Measurements from ENCODE around the gene MCOLN1.

MCOLN1 gene

DNA sequence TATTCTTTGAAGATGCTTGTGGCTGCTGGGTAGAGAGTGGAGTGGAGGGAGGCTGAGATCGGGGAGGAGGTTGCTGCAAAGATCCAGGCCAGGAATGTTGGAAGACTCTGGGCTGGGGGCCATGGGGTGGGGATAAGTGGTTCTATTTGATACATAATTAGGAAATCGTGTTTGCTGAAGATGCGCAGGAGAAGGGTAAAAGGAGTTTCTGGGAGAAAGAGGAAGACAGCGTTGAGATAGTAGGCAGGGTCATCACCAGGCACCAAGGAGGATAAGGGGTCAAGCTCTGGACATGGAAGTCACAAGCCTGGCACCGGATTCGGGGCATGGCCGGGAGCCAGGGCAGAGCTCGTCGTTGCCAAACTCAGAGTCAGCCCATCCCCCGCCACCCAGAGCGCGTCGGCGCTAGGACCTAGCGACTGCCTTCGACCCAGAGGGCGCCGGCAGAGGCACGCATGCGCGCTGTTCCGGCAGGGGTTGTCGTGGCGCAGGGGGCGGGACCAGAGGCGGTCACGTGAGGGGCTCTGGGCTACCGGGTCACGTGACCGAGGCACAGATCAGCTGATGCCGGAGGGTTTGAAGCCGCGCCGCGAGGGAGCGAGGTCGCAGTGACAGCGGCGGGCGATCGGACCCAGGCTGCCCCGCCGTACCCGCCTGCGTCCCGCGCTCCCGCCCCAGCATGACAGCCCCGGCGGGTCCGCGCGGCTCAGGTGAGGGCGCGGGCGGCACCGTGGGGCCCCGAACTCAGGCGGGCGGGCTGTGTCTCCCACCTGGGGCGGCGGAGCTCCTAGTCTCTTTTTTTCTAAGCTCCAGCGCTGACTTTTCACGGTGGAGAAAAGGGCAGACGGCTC, at the start of gene MCOLN1:
MCOLN1 (plus strand) TSS at position 553 of the 851 bp plus-strand sequence; CDS start at position 680, 127 bp downstream.
- DNase-seq = peak; percentile 96

DNA sequence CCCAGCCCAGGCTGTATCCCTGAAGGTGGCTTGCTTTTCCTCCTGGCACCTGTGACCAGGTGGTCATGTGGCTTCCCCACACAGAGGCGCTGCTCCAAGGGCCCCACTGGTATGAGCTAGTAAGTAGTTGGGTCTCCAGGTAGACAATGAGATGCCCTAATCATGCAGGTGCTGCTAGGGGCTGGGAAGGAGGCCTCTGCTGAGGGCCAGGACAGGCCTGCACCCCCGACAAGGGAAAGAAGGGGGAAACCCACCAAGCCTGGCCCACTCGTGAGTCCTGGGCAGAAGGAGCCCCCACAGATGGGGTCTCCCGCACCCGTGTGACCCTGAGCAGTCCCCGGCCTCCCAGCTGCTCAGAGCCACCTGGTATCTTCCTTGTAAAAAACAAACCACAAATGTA, 46.8 kb upstream of the MCOLN1 start:
- no peak for DNase-seq

DNA sequence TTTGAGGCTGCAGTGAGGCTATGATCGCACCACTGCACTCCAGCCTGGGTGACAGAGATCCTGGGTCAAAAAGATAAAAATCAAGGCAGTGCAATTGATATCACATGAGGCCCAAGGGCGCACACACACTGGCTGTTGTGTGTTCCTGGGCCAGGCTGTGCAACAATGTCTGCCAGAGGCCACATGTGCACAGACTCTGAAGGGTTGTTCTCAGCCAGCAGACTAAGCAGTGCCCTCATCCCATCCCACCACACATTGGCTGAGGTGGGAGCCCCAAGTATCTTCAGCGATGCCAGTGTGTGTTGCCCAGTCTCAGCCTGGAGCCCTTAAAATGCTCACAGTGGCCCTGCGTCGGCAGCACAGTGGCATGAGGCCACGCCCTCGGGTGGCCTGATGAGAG, 46.2 kb upstream of the MCOLN1 start:
- DNase-seq = no peak

DNA sequence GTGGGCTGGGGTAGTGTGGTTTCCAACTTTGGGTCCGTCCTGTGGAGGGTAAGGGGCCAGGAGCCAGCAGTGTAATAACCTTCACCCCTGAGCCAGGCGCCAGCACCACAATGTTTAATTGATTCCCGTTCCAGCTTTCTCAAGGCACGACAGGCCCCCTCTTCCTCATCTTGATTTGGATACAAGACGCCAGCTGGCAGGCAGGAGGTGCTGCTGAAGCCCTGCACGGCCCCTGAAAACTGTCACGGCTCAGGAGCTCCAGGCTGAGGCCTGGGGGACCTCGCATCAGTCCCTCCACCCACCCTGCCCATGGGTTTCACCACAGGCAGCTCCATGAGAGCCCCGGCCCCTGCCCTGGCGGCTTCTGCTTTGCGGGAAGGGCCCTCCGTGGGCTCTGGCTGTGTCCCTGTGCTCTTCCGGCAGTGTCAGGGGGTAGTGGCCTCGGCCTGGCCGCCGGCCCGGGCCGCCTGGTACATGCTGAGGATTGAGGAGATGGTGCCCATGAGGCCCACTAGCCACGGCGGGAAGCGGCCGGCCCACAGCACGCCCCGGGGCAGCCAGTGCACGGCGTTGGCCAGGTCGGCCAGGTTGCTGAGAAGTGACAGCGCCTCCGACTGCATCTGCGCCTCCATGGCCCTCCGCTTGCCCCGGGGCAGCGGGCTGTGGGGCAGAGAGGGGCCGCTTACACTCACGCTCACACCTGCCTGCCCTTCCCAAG, 45.5 kb upstream of the MCOLN1 start:
- DNase-seq = no peak

DNA sequence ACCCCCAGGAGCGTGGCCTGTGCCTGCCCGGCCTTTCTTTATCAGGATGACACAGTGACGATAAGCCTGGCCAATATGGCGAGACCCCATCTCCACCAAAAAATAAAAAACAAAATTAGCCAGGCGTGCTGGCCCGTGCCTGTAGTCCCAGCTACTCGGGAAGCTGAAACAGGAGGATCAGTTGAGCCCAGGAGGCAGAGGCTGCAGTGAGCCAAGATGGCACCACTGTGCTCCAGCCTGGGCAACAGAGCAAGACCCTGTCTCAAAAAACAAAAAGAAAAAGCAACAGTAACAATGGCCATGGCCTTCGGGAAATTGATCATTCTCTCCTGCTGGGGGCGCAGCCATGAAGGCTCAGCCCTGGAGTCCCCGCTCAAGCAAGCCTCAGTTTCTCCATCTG, 44.7 kb upstream of the MCOLN1 start:
- DNase-seq = no peak

DNA sequence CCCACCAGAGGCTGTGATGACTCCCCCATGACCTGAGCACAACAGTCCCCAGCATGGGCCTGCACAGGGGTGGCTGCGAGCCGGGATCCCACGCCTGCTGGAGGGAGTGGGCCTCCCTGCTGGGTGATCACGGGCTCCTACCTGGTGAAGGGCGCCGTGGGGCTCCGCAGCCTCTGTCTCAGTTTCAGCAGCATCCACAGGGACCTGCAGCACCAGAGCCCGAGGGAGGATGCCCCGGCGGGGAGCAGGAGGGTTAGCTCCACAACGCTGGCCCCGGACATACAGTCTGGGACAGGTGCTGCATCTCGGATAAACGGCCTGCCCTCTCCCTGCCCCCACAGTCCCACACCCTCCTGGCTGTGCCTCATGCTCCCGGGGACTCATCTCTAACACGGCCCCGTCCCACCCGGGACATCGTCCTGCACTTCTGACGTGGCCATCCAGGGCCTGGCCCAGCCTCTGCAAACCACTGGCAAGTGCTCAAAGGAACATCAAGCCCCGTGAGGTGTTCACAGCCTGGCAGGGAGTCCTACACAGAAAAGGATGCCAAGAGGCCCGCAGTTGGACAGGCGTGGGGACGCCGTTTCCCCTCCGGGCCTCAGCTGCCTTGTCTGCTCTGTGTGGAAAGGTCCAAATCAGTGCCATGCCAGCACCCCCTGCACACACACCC, 44.1 kb upstream of the MCOLN1 start:
- DNase-seq = no peak

DNA sequence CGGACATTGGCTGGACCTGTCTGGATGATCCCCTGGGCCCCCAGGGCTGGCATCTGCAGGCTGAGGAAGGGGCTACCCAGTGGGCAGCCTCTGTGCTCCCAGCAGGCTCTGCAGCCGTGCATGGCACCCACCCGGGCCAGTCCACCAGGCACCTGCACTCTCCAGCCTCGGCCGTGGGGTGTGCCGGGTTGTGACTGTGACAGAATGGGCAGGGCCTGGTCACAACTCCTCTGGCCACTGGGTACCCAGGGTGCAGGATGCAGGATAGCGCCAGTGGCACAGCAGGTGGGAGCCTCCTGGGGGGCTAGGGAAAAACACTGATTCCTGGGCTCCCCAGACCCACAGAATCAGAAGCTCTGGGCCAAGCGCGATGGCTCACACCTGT, 43.6 kb upstream of the MCOLN1 start:
- DNase-seq = no peak

DNA sequence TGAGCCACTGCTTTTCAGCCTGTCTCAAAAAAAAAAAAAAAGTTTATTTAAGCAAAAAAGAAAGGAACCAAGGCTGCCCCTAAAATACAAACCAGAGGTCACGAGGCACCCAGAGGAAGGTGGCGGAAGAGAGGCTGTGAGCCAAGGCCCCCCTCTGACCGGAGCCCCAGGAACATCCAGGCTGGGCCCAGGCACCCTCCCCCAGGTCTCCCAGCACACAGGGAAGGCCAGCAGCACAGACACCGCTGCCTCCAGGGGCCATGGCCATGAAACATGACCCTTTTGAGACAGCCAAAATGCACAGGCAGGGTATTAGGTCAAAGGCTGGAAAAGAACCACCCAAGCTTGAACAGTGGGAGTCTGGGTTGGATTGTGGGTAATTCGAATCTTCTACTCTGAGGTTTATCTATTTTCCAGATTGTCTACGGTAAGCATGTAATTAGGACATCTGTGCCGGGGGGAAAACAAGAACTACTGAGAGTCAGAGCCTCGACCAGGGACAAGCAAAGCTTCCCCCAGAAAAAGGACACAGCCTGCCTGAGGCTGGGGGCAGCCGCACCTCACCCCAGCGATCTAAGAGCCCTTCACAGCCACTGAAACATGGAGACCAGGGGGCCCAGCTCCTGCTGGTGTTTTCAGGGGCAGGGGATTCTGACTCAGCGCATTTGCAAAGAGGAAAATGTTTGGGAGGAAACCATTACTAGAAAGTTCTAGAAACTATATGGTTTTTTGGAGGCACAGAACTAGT, 42.0 kb upstream of the MCOLN1 start:
- no peak for DNase-seq

DNA sequence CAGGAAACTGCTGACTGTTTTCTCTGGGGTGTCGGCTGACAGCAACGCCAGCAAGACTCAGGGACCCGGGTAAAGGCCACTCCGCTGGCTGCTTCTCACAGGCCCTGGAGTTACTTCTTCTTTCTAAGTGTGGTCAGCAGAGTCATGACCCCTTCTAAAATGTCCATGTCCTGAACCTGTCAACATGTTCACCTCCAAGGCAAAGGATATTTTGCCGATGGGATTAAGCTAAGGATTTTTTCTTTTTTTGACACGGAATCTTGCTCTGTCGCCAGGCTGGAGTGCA, 41.5 kb upstream of the MCOLN1 start:
- DNase-seq = no peak

DNA sequence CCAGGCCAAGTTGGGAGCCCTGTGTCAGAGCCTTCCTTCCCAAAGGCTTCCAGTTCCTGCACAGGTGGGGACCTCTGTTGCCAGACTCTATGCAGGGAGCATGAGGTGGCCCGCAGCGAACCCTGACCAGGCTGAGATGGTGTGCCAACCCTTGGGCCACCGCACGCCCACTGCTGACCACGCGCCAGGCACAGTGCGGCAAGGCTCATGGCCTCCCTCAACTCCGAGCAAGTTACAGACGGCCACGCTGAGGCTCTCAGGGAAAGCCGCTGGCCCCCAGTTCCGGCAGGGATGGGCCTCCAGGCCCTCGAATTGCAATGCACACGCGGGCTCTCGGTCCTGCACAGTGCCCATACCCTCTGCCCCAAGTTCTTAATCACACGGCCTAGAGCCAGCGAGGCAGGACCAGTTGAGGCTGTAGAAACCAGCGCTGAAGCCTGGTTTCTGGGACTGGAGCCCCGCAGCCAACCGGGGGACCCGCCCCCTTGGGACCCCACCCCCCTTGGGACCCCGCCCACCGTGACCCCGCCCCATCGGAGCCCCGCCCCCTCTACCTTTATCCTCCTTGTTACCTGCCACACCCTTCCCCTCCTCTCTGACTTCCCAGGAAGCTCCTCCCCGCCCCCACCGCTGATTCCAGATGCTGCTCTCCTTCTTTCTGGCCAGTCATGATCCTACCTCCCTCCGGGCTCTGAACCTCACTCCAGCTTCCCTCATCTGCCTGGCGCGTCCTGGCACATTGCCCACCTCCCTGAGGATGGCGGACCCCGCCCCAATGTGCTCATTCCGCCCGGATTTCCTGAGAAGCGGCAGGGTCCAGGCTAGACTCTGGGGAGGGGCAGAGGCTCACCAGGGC, 39.6 kb upstream of the MCOLN1 start:
- peak; percentile 16 for DNase-seq

DNA sequence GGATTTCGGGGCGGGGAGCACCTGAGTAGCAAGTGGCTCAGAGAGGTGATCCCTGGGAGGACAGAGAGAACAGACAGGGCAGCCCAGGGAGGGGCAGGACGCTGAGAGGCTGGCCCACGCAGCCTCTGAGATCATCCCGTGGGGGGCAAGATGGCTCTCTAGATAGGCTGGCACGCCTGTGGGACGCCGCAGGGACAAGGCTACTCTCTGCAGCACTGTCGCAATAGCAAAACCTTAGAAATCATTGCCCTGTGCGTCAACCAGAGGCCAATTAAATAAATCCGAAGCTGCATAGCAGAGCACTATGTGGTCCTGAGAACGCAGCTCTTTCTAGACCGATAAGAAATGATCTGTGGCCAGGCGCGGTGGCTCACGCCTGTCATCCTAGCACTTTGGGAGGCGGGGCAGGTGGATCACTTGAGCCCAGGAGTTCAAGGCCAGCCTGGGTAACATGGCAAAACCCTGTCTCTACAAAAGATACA, 38.7 kb upstream of the MCOLN1 start:
- no peak for DNase-seq

DNA sequence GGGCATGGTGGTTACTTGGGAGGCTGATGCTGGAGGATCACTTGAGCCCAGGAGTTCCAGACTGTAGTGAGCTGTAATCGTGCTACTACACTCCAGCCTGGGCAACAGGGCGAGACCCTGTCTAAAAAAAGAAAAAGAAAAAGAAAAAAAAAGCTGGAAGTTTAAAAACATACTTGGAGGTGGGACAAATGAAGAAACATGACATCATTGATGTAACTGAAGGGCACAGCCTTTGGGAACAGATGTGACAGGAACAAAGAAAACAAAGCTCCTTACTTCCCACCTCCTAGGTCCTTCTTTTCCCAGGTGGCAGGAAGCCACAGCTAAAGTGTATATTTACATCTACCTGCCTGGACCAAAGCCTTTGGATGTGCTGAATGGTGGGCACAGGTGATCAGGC, 35.5 kb upstream of the MCOLN1 start:
- no peak for DNase-seq

DNA sequence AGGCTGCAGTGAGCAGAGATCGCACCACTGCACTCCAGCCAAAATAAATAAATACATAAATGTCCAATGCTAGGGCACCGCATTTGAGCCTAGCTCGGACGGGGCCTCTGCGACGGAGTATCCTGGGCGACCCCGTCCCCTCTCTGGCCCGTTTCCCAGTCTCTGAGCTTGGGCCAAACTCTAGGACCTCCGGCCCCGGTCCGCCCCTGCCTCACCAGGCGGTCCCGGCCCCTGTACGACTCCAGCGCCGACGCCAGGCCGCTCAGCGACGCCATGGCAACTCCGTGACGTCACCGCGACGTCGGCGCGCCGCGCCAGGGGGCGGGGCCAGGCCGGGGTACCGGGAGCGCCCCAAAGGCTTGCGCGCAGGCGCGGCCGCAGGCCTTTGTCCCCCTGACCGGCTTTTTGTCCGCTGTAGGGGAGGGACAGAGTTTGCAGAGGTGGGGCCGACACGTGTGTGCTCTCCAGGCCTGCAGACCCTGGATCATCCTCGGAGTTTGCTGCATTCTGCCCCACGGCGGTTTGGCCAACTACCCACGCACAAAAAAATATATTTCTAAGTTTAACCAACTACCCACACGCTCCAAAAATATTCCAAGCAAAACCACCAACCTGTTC, 33.6 kb upstream of the MCOLN1 start, which contains the start of gene PEX11G:
PEX11G (minus strand) TSS at position 300 of the 618 bp plus-strand sequence; CDS start at position 275, 25 bp downstream.
- DNase-seq = peak; percentile 90

DNA sequence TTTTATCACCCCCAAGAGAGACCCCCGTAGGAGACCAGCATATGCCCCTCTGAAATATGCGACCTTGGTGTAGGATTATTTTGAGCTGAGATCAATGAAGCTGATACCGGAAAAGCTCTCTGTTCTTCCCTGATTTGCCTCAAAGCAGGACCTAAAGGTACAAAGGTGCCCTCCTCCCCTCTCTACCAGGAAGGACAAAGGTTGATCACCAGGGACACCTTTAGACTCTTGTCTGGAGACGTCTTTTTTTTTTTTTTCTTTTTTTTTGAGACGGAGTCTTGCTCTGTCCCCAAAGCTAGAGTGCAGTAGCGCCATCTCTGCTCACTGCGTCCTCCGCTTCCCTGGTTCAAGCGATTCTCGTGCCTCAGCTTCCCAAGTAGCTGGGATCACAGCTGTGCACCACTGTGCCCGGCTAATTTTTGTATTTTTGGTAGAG, 32.8 kb upstream of the MCOLN1 start:
- DNase-seq = no peak

DNA sequence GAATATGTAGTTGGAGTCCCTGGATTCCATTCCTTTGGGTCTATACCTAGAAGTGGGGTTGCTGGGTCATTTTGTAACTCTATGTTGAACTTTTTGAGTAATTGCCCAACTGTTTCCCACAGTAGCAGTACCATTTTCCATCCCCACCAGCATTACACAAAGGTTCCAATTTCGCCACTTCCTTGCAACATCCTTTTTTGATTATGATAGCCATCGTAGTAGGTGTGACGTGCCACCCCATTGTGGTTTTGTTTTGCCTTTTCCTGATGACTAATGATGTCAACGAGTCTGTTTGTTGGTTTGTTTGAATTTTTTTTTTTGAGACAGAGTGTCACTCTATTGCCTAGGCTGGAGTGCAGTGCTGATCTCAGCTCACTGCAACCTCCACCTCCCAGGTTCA, 30.3 kb upstream of the MCOLN1 start:
- DNase-seq = no peak

DNA sequence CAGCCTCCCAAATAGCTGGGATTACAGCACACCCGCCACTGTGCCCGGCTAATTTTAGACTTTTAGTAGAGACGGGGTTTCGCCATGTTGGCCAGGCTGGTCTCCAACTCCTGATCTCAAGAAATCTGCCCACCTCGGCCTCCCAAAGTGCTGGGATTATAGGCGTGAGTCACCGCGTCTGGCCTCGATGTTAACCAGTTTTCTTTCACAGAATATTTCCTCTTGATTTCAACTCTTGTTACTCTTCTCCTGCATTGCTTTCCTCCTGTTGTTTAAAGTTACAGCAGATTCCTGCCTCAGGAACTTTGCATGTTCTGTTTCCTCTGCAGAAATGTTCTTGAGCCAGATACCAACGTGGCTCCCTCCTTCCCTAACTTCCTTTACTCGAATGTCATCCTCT, 29.9 kb upstream of the MCOLN1 start:
- no peak for DNase-seq

DNA sequence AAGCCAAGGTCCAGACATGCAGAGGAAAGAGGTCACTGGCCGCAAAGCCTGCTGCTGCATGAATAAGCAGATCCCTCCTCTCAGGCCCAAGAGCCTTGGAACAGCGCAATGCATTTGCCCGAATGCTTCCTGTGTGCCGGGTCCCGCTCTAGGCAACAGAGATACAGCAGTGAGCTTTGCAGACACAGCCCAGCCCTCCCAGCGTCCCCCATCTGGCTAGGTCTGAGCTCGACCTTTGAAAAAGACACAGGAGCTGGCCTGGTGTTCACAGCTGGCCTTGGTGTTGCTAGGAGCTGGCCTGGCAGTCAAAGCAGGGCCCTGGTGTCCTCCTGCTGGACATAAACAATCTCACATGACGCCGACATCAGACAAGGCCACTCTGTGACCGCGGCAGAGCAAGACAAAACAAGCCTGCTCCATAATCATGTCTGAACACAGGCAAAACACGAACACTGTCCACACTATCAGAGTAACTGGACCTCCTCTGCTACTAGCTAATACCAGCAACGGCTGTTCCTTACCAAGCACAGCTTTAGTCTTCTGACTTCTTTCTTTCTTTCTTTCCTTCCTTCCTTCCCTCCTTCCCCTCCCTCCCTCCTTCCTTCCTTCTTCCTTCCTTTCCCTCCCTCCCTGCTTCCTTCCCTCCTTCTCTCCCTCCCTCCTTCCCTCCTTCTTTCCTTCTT, 27.9 kb upstream of the MCOLN1 start:
- DNase-seq = no peak

DNA sequence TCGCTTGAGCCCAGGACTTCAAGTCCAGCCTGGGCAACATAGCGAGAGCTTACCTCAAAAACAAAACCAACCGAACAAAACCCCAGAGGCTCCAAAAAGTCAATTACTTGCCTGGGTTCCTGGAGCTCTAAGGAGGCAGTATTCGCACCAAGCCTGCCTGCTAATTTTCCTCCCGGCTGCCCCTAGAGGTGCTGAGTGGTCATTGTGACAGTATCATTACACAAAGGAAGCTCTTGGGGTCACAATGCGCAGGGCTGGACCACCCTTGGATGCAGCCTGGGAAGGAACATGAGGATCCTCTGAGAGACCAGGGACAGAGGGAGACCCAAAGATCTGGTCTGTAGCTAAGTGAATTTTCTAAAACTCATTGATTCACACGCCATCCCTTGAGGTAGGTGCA, 25.1 kb upstream of the MCOLN1 start:
- no peak for DNase-seq

DNA sequence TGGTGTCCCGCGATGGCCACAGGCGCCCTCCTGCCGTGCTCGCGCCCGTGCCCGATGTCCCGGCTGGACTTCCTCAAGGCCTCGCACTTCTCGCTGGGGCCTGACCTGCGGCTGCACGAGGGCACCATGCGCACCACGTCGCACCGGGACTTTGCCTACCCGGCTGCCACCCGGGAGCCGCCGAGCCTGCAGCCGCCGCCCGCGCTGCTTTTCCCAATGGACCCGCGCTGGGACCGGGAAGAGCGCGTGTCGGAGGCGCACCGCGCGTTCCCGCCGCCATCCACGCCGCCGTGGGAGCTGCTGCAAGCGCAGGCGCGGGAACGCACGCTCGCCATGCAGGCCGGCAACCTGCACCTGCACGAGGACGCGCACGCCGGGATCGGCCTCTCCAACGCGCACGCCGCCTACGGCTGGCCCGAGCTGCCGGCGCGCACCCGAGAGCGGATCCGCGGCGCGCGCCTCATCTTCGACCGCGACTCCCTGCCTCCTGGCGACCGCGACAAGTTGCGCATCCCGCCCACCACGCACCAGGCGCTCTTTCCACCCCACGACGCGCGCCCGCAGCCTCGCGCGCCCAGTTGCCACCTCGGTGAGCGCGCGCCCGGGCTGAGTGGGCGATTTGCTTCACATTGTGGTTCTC, 21.5 kb upstream of the MCOLN1 start:
- peak; percentile 87 for DNase-seq

DNA sequence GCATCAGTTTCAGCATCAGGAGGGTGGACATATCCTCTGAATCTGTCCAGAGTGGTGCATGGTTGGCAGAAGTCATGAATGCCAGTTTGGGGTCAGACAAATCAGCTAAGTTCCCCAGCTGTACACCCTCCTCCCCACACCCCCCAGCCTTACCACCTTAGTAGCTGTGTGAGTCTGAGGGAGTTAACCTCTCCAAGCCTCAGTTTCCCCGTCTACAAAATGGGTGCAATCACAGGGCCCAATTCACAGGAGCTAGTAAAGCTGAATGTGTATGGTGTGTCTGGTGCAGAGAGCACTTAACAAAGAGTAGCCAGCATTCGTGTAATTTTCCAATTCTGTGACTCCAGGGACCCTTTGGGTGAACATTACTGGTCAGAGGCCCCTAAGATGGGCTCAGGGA, 19.9 kb upstream of the MCOLN1 start:
- no peak for DNase-seq

Data from NCI-H1105 treated with DMSO at 0.1 percent for 48 hours (cell line).